ENCODE measurements around the gene CLMP. TPM values are rescaled to one million over a fixed set of nuclear protein-coding genes. Genes with fewer than 3 reads are reported as not detected.

CLMP gene
- total RNA-seq, 1 experiment from 2014 or later: 3.2 TPM

DNA sequence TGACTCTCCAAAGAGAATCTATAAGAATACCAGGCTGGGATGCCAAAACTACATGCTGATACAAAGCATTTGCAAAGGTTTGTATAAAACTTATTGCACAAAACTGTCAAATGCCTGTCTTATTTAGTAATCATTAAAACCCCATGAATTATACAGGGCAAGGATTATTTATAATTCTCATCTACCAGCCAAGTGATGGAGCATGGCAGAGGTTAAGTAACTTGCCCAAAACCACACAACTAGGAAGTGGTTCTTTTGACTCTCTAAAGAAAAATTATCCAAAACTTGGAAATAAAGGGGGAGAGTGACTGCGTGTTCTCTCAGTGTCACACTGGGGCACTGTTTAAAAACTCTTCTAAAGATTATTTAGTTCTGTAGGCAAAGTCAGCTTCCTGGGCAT is 17.4 kb upstream of the CLMP start:
- H3K79me2 ChIP-seq (ENCODE audit: insufficient read depth, low read length): no peaks in the 10 kb centered on the region

More for the DNA sequence above, 17.4 kb upstream of the CLMP start:
- Histone ChIP-seq H3K9me2 (ENCODE audit: insufficient read depth) (no peaks in the 10 kb centered on the region), H4K20me1 (ENCODE audit: insufficient read depth) (no peaks in the 10 kb centered on the region), H3K36me3 (ENCODE audit: control insufficient read depth in 1 of 2, insufficient read depth in 2 of 2, low read length in 2 of 2) (no peaks in the 10 kb centered on the region), H3K27me3 (ENCODE audit: insufficient read depth, low read length) (no peaks in the 10 kb centered on the region), H3K9me3 (ENCODE audit: control insufficient read depth in 1 of 2, insufficient read depth in 1 of 2, low read depth in 1 of 2, low read length in 2 of 2) (no peaks in the 10 kb centered on the region), H2AFZ (ENCODE audit: low read depth, low read length, poor library complexity, severe bottlenecking) (no peak overlapping the region), H3K4me2 (ENCODE audit: low read length) (no peak overlapping the region), H3K27ac (ENCODE audit: low read depth, low read length) (no peak overlapping the region), H3K9ac (ENCODE audit: low read length) (no peak overlapping the region), H3K4me3 (replicated peaks in 1 of 2; ENCODE audit: low read depth in 1 of 2, low read length in 2 of 2) (no peak overlapping the region), H3K4me1 (ENCODE audit: control insufficient read depth in 1 of 2, insufficient read depth in 2 of 2, low read length in 2 of 2) (0 out of 4 replicates have a peak, but pooled peaks cover 0 to 4% of the 10 kb centered on the region in 2 experiments)
- DNase-seq (ENCODE audit: low read depth, low spot score) (no peak), ATAC-seq (no peak)
- POLR2A ChIA-PET: no interaction called here
- TF ChIP-seq SP1 (IDR thresholded peaks at IDR 0.05; ENCODE audit: low read depth) (no peak), EZH2 (IDR thresholded peaks at IDR 0.05) (no peak), EGR1 (IDR thresholded peaks at IDR 0.05; ENCODE audit: low read depth) (no peak), CEBPB (IDR thresholded peaks at IDR 0.05; ENCODE audit: low read depth) (no peak), FOSL1 (IDR thresholded peaks at IDR 0.05; ENCODE audit: low read depth) (no peak), ZFX (IDR thresholded peaks at IDR 0.05) (no peak), JUND (IDR thresholded peaks at IDR 0.05) (no peak), ELF1 (IDR thresholded peaks at IDR 0.05; ENCODE audit: borderline replicate concordance, low read depth) (no peak), SIN3A (IDR thresholded peaks at IDR 0.05; ENCODE audit: low read depth) (no peak)
- TF ChIP-seq, protein P1, sequence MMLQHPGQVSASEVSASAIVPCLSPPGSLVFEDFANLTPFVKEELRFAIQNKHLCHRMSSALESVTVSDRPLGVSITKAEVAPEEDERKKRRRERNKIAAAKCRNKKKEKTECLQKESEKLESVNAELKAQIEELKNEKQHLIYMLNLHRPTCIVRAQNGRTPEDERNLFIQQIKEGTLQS (IDR thresholded peaks at IDR 0.05): no peak
- TF ChIP-seq, protein P2, sequence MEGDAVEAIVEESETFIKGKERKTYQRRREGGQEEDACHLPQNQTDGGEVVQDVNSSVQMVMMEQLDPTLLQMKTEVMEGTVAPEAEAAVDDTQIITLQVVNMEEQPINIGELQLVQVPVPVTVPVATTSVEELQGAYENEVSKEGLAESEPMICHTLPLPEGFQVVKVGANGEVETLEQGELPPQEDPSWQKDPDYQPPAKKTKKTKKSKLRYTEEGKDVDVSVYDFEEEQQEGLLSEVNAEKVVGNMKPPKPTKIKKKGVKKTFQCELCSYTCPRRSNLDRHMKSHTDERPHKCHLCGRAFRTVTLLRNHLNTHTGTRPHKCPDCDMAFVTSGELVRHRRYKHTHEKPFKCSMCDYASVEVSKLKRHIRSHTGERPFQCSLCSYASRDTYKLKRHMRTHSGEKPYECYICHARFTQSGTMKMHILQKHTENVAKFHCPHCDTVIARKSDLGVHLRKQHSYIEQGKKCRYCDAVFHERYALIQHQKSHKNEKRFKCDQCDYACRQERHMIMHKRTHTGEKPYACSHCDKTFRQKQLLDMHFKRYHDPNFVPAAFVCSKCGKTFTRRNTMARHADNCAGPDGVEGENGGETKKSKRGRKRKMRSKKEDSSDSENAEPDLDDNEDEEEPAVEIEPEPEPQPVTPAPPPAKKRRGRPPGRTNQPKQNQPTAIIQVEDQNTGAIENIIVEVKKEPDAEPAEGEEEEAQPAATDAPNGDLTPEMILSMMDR (IDR thresholded peaks at IDR 0.05 in 2 of 3, conservative IDR thresholded peaks at IDR 0.05 in 1 of 3; ENCODE audit: borderline replicate concordance in 1 of 3, insufficient read depth in 1 of 3, low read depth in 2 of 3, low read length in 2 of 3): no peak
- TF ChIP-seq, protein P3, sequence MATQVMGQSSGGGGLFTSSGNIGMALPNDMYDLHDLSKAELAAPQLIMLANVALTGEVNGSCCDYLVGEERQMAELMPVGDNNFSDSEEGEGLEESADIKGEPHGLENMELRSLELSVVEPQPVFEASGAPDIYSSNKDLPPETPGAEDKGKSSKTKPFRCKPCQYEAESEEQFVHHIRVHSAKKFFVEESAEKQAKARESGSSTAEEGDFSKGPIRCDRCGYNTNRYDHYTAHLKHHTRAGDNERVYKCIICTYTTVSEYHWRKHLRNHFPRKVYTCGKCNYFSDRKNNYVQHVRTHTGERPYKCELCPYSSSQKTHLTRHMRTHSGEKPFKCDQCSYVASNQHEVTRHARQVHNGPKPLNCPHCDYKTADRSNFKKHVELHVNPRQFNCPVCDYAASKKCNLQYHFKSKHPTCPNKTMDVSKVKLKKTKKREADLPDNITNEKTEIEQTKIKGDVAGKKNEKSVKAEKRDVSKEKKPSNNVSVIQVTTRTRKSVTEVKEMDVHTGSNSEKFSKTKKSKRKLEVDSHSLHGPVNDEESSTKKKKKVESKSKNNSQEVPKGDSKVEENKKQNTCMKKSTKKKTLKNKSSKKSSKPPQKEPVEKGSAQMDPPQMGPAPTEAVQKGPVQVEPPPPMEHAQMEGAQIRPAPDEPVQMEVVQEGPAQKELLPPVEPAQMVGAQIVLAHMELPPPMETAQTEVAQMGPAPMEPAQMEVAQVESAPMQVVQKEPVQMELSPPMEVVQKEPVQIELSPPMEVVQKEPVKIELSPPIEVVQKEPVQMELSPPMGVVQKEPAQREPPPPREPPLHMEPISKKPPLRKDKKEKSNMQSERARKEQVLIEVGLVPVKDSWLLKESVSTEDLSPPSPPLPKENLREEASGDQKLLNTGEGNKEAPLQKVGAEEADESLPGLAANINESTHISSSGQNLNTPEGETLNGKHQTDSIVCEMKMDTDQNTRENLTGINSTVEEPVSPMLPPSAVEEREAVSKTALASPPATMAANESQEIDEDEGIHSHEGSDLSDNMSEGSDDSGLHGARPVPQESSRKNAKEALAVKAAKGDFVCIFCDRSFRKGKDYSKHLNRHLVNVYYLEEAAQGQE (IDR thresholded peaks at IDR 0.05; ENCODE audit: low read depth): no peak
- TF ChIP-seq, protein P4, sequence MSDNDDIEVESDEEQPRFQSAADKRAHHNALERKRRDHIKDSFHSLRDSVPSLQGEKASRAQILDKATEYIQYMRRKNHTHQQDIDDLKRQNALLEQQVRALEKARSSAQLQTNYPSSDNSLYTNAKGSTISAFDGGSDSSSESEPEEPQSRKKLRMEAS (IDR thresholded peaks at IDR 0.05): no peak
- CTCF ChIA-PET: interaction anchor here (0.9 kb wide), 1 partner anchor 49 kb away, joined by 4 read pairs; no protein-coding TSS in a partner anchor
- no TSS peak for BruUV-seq (replicated peaks)
- intact Hi-C loops (cut with micrococcal nuclease): no loop called here
- RAD21 ChIA-PET (ENCODE audit: low non-redundant PET in 1 of 2, low total read pairs in 2 of 2, uncharacterized antibody in 2 of 2, unreplicated experiment in 2 of 2): no interaction called here

Data from HCT116 (cell line).